ENCODE measurements around the gene CDK17. TPM values are rescaled to one million over a fixed set of nuclear protein-coding genes. Genes with fewer than 3 reads are reported as not detected.
"Not testable (repeated sequence)": the region's sequence is repeated elsewhere in the genome, so short reads cannot be mapped to it uniquely, and the experiment has no call there.

The CDK17 gene
- total RNA-seq, 1 donor from 2014 or later: 127 TPM

DNA sequence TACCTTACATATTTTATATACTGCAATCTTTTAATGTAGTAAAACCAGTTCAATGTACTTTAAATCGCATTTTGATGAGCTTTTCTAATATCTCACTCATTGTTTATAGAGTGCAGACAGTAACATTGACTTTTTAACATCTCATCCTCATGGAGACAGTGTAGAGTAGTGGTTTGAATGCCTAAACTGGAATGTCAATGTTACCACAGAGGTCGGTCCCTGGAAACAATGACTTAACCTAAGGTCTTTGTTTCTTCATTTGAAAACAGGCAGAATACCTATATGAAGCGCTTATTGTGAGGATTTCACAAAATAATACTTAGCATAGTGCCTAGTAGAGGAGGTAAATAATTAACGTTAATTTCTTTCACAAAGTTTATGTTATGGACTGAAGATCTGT, 5.0 kb downstream of the CDK17 start:
- DNase-seq (ENCODE audit: low read depth in 2 of 2): peak; percentile 49 to 74

DNA sequence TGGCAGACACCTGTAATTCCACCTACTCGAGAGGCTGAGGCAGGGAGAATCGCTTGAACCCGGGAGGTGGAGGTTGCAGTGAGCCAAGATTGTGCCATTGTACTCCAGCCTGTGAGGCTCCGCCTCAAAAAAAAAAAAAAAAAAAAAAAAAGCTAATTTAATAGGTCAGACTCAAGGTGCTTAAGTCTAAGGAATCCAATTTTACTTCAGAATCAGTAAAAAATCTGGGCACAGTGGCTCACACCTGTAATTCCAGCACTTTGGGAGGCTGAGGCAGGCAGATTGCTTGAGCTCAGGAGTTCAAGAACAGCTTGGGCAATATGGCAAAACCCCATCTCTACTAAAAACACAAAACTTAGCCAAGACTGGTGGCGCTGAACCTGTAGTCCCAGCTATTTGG, 7.0 kb downstream of the CDK17 start:
- DNase-seq (ENCODE audit: low read depth in 2 of 2): not testable (repeated sequence)

DNA sequence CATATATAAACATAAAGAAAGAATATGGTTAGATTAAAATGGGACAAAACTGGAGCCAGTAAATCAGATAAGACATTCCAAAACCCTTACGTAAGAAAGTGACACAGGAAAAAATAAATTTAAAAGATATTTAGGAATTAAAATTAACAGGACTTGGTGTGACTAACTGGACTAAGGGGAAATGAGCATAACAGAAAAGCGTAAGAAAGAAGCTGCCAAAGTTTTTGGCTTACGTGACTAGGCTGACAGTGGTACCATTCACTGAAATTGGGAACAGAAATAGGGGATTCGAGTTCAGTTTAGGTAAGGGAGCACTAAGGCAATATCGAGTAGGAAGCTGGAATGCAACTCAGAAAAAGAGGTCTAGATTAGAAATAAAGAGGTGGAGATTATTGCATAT, 7.8 kb downstream of the CDK17 start:
- DNase-seq (ENCODE audit: low read depth in 2 of 2): peak in 1 of 2 donors; percentile 60

DNA sequence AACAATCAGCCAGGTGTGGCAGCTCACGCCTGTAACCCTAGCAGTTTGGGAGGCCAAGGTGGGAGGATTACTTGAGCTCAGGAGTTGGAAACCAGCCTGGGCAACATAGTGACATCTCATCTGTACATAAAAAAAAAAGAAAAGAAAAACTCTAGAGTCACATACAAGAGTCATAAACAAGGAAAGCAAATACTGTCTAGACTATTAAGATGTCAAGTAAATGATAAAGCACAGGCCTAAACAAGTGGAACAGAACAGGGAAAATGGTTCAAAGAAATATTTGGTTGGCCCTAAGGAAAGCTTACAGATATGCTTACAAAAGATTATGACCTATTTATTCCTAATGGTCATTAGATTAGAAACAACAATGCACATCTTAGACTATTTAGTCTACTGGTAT, 12.3 kb downstream of the CDK17 start:
- no peak for DNase-seq (ENCODE audit: low read depth in 2 of 2)

DNA sequence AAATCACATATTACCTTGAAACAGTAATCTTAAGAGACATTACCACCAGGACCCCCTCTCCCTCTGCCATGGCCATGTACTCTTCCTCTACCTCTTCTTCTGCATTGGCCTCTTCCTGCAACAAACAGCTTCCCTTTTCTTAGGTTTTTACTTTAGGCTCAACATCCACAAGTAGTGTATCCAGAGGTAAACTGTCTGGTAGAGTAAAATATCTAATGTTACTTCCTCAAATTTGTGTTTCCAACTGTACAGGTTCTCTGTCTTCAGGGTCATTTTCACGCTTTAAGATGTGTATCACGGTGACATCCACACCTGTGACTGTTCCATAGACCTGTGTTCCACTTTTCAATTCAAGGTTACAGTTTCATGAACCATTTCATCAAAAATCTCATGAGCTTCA, 13.4 kb downstream of the CDK17 start:
- no peak for DNase-seq (ENCODE audit: low read depth in 2 of 2)

DNA sequence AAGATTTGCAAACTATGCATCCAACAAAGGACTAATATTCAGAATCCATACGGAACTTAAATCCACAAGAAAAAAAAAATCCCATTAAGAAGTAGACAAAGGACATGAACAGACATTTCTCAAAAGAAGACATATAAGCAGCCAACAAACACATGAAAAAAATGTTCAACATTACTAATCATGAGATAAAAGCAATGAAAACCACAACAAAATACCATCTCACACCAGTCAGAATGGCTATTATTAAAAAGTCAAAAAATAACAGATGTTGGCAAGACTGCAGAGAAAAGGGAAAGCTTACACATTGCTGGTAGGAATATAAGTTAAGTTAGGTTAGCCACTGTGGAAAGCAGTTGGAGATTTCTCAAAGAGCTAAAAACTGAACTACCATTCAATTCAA, 16.2 kb downstream of the CDK17 start:
- no peak for DNase-seq (ENCODE audit: low read depth in 2 of 2)

DNA sequence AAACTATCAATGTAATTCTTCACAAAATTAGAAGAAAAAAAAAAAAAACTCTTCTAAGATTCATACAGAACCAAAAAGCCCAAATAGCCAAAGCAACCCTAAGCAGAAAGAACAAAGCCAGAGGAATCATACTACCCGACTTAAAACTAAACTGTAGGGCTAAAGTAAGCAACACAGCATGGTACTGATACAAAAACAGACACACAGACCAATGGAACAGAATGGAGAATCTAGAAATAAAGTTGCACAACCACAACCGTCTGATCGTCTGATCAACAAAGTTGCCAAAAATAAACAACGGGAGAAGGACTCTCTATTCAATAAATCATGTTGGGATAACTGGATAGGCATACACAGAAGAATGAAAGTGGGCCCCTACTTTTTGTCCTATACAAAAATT, 16.9 kb downstream of the CDK17 start:
- no peak for DNase-seq (ENCODE audit: low read depth in 2 of 2)

DNA sequence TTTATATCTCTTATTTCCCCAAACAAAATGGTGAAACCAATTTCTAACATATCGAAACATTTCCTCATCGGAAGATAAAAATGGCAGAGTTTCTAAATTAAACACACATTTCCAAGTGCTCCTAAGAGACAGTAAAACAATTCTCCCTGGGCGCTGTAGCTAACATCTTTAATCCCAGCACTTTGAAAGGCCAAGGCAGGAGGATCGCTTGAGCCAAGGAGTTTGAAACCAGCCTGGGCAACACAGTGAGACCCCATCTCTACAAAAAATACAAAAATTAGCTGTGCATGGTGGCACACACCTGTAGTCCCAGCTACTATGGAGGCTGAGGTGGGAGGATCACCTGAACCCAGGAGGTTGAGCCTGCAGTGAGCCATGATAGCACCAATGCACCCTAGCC, 20.5 kb downstream of the CDK17 start:
- not testable (repeated sequence) for DNase-seq (ENCODE audit: low read depth in 2 of 2)

DNA sequence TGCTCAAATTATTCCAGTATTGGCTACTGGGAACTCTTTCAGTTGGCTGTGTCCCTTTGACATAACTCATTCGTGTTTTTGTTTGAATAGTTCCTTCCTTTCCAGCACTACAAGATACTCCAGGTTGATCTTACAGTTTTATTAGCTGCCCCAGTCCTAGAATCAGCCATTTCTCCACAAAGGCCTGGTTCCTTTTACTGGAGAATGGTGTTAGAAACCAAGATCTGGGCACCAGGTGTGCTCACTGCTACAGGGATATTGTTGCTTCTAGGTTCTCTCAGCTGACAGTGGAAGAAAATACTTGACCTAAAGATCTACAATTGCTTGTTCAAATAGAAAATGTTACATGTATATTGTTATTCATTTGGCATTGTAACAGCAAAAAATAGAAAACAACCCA, 21.9 kb downstream of the CDK17 start:
- no peak for DNase-seq (ENCODE audit: low read depth in 2 of 2)

DNA sequence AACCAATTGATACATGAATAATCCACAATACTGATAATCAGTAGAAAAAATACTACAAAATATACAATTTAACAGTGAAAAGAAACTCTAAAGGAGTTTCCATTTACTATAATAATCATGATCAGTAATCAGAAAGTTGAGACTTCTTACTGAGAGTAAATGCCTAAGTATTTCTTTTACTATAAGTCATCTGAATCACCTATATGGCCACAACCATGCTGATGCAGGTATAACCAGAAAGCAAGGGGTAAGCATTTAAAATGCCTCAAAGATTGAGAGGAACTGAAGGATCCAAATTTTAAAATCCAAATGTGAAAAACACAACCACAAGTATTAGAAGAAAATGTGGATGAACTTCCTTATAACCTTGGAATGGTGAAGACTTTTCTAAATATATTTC, 23.4 kb downstream of the CDK17 start:
- no peak for DNase-seq (ENCODE audit: low read depth in 2 of 2)

DNA sequence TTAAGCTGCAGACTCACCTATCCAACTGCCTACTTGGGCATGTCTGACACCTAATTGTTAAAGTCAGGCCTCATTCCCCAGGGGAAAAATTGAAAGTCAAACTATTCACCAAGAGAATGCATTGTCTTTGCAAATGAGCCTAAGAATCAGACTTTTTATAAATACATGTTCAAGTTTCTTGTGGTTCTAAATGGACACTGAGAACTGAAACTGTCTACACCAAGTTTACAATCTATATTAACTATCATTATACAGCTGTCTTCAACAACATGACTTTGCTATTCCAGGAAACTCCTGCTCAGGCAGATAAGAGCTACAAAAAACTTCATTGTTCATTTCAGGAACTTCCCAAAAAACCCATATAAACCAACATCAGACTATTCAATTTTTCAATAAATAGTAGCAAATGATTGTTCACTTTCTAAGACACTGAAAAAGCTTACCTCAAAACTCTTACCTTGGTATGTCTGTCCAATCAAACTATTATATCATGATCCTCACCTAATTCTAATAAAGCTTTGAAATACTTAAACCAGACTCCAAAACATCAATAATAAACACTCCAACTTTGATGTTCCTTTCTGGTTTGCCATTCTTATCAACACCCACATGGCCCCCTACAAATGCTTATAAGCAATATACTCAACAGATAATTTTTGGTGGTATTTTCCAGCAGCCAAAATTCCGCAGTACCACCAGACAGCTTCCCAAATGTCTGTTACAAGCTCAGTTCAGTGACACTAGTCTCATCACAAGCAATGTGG, 24.2 kb downstream of the CDK17 start:
- DNase-seq (ENCODE audit: low read depth in 2 of 2): peak; percentile 77 to 83

DNA sequence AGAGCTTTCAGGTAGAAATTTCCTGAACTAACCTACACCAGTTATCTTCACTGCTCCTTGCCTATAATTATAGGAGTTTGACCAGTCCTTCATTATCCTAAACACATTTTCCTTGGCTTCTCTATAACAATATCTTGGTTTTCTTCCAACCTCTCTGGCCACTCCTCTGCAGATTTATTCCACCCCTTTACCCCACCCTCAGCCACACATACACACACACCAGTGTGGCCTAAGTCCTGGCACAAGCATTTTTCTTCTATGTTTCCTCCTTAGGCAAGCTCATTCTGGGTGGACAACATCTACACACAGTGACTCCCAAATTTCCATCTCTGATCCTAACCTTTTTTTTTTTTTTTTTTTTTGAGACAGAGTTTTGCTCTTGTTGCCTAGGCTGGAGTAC, 25.1 kb downstream of the CDK17 start:
- no peak for DNase-seq (ENCODE audit: low read depth in 2 of 2)

DNA sequence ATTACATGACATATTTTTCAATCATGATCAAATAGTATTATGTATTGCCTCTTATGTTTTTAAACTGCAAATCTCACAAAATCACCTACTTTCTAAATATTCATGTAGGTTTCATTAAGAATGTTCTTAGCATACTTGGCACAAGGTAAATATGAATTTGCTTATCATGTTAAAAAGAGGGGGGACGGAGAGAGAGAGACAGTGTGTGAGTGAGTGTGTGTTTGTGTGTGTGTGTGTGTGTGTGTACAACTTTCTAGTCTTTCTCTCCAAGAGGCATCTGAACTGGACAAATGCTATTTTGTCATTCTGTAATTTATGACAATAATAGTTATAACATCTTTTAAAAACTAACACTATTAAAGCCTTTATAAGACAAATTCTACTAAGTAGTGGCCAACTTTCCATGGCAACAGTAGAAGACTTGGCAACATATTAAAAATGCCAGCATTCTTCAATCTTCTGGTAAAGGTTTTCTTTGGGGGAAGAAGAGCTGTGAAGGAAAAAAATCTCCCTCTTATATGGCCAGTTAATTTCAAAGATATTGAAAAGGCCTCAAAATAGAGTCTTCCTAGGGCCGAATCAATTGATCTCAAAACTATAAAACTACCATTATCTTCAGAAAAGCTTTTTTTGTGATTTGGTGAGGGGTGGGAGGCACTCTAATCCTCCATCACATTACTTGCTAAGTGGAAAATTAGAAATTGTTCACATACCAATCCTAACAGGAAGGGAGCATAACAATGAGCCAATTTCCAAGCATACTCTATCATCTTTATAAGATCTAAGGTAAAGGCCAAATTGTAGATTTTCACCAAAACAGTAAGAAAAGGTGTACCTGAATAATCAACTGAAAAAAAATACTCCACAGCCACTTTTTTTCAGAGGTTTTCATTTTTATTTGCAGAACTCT, 28.2 kb downstream of the CDK17 start:
- peak; percentile 38 to 76 for DNase-seq (ENCODE audit: low read depth in 2 of 2)

DNA sequence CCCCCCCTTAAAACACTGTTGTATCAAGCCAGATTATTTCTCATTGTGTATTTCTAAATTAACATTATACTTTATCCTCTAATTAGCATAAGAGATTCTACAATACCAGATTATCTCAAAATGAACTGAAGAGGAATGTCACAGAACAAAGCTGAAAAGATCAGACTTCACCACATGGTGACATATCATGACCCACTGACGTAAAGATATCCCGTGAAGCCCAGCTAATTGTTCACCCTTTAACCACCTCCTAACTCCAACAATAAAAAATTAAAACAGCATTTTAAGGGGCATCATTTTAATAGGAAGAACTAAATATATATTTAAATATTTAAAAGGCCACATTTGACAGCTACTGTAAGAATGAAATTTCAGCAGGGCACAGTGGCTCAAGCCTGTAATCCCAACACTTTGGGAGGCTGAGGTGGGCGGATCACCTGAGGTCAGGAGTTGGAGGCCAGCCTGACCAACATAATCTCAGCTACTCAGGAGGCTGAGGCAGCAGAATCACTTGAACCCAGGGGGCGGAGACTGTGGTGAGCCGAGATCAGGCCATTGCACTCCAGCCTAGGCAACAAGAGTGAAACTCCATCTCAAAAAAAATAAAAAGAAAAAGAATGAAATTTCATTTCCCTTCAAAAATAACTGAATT, 29.0 kb downstream of the CDK17 start:
- peak in 1 of 2 donors; percentile 57 for DNase-seq (ENCODE audit: low read depth in 2 of 2)

DNA sequence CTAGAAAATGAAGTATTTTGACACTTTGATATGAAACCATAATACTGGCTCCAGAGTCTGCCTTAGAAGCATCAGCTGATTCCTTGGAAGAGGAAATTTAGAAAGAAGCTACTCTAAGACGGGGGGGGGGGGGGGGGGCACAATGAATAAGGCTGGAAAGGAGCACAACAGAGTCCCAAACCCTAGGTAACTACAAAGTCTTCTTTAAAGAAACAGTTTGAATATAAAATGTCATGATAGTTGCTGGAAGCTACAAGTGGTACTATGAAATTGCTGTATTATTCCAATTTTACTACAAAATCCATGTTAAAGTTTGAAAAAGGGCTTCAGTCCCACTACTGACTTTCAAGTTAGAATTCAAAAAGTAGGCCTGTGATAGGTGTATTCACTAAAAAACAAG, 31.6 kb downstream of the CDK17 start:
- DNase-seq (ENCODE audit: low read depth in 2 of 2): no peak

DNA sequence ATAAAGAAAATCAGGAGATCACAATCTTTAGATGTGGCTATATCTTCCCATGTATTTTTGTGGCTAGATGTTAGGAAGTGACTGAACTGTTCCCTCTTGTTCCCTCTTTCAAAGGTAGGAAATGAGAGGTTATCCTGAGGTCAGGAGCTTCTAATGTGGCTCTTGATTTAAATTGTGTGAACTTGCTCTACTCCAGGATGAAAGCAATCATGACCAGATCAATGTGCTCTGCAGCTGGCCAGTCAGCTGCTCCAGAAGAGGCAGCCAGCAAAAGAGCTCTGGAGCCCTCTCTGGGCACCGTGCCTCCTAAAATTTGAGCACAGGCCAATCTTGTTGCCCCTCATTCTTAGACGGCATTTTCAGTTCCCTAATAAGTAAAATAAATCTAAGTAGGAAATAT, 32.0 kb downstream of the CDK17 start:
- DNase-seq (ENCODE audit: low read depth in 2 of 2): peak; percentile 74 to 93

DNA sequence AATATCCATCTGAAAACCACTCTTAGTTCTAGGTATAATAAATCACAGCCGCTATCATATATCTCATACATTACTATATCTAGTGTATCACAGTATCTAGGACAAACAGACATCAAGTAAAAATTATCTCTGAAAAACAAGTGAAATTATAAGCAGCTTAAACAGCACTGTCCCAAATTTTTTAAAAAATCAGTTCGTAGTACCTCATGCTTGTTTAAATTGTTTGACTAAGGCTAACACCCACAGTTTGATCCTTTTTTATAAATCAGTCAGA, 33.9 kb downstream of the CDK17 start:
- no peak for DNase-seq (ENCODE audit: low read depth in 2 of 2)

DNA sequence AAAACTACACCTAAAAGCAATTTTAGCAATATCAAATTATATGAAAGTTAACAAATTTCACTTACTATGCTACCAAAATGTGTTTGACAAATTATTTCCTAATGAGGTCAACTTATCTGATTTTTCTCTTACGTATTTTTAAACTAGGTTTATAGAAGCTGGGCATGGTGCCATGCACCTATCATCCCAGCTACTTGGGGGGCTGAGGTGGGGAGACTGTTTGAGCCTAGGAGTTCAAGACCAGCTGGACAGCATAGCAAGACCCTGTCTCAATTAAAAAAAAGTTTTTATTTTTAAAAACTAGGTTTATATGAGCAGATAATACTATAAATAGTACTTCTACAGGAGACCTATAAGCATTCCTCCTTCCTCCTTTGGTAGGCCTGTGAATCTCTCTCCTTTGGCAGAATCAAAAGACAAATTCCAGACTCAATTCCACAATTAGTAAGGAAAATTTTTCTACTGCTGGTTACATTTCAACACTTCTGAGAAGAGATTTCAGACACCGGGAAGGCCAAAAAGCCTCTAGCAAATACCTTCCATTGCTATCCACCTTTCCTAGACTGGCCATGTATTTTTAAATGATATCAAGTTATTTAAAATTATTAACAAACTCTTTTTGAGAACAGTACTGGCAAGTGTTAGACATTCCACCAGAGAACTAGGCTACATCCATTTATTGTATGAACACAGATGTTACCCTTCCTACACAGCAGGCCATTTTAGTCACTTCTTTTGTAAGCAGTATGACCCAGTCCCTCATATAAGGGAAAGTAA, 34.4 kb downstream of the CDK17 start:
- peak in 1 of 2 donors; percentile 26 for DNase-seq (ENCODE audit: low read depth in 2 of 2)

DNA sequence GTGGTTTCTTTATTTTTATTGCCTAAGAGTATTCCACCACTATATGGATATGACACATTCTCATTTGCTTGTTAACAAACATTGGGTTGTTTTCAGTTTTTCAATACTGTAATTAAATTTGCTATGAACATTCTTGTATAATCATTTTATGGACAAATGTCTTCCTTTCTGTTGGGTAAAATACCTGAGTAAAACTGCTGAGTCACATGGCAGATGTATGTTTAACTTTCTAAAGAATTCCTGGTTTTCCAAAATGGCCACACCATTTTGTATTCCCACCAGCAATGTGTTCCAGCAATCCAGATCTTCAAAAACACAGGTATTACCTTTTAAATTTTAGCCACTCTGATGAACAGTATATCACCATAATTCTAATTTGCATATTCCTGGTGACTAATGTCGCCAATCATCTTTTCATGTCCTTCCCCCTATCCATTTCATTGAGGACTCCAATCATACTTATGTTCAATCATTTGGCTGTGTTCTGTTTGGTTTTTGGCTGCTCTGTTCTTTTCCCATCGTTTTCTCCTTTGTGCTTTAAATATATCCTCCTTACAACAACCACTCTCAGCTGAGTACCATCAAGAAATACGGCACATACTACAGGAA, 36.0 kb downstream of the CDK17 start:
- no peak for DNase-seq (ENCODE audit: low read depth in 2 of 2)

DNA sequence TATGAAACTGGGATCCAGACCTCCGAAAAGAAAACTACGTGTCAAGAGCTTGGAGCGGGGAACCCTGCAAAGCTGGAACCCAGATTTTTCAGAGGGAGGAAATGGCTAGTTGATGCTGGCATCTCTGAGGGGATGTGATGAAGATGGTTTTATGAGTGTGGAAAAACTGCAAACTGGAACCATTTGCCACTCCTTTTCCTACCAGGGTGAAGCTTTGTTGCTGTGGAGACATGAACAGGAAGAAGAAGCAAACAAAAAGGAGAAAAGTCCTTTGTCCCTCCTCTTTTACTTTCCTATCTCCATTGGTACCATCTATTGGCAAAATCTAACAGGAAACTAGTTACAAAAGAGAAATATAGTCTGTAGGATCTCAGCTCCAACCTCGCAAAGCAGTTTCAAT, 39.2 kb downstream of the CDK17 start:
- DNase-seq (ENCODE audit: low read depth in 2 of 2): peak; percentile 69 to 94

DNA sequence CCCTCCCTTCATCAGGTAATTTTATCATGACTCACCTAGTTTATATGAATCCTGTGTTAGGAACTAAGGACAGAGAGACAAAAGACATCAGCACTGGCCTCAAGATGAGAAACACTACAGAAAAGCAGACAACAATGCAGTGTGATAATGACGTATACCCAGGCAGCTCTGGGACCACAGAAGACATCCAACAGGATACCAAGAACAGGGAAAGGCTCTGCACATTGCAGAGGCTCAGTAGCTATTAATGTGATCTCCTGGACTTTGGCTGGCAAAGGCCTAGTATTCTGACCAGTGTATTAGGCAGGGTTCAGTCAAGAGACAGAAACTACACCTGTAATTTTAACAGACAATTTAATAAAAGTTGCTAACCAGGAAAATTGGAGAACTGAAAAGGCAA, 39.7 kb downstream of the CDK17 start:
- DNase-seq (ENCODE audit: low read depth in 2 of 2): peak; percentile 20 to 49

Data from lung microvascular endothelial cell (primary cell).